ENCODE results near the gene FGD5. TPM values are rescaled to one million over a fixed set of nuclear protein-coding genes. Genes with fewer than 3 reads are reported as not detected.

Gene FGD5
- total RNA-seq, 1 donor from 2014 or later = 103 TPM

DNA sequence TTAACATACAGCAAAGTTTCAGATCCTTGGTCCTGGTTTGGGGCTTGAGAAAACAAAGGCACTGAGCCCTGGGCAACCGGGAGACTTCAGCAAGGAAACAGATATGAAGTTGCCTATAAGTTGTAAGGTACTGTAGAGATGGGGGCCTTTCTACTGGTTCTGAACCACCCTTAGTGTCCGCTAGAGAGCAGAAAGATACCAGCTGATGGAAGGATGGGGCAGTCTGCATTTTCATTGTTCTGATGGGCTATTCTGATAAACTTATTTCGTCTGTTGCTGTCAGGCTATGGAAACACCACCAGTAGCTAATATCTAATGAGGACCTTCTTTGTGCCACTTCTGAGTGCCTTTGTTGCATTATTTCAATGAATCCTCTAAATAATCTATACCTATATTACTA, 38.7 kb downstream of the FGD5 start:
- DNase-seq = no peak

DNA sequence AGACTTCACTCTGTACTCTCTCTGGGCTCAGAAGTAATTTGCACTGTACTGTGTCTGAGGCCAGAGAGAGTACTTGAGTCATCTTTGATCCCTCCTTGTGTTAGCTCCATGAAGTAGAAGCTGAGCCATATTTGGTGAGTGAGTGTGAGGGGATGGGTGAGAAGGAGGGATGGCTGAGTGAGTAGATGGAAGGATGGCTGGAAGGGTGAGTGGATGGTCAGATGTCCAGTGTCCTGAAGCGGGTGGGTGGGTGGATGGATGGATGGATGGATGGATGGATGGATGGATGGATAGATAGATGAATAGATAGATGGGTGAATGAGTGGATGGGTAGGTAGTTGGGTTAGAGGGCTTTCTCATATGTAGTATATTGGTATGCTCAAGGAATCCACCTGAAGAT, 39.3 kb downstream of the FGD5 start:
- no peak for DNase-seq

DNA sequence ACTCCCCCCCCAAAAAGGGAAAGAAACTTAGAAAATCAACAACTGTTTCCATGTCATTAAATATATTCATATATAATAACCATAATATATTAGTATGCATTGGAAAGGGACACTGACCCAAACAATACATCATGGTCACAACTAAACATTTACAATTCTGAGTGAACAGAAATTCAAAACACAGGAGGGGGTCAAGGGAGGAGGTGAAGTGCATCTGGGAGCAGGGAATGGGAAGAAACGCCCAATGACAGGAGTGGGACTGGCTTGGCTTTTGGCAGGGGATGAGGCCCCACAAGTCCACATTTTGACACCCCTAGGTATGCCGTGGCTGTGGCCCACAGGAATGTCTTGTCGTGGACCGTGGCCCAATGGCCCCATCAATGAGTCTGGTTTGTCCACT, 41.1 kb downstream of the FGD5 start:
- DNase-seq = no peak

DNA sequence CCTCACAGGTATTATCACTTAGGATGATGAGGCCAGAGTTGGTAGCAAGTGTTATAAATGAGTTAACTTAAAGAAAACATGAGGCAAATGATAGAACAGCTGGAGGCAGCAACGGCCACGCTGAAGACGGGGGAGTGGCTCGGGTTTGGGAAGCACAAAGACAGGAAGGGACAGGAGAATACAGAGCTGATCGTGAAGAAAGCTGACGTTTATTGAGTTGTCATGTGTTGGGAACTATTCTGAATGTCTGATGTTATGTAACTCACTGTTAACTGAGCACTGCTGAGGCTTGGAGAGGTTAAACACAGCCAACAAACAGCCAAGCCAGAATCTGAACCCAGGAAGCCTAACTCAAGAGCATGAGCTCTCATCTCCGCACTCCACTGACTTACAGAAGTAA, 42.3 kb downstream of the FGD5 start:
- peak; percentile 75 for DNase-seq

DNA sequence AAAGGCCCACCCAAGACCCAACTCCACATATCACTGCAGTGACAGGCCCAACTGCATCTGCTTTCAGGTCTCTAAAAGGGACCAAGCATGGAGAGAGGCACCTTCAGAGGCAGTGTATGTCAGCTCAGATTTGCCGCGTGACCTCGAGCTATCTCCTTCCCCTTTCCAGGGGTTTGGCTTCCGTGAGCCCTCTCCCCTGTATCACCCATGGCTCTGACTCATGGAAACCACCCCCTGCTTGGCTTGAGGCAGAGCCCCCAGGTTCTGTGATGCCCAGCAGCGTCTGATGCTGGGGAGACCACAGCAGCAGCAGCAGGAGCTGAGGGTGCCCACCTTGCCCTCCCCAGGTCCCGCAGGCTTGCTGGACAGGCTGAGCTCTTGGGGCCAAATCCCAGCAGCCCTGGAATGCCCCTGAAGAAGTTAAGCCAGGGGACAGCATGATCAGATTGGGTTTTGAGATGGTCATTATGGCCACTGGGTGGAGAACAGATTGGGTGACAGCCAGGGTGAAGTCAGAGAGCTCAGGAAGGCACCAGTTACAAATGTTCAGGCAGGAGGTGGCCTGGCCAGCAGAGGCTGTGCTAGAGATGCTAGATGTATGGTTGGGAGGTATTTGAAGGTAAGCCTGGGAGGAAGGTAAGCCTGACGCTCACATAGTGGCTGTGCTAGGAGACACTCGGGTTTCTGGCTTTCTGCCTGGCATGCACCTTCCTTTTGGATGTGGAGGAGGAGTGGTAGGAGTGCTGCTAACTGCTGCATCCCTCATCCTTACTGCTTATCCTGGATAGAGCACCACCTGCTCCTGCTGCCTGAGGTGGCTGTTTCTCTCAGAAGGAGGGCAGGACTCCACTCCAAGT, 42.9 kb downstream of the FGD5 start:
- DNase-seq = no peak

DNA sequence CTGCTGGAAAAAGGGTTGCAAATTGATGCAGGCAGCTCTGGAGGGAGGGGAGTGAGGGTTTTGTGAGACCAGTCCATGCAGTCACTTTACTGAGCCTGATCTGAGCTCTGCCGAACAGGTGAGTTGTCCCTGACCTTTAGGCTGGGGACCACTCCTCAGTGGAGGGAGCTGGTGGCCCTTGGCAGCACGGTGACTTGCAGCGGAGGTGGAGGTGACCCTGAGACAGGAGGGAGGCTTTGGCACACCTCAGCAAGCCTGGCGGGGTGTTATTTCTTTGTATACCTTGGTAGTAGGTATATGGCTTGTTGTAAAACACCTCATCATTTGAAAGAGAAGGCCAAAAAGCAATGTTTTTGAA, 43.5 kb downstream of the FGD5 start:
- no peak for DNase-seq

DNA sequence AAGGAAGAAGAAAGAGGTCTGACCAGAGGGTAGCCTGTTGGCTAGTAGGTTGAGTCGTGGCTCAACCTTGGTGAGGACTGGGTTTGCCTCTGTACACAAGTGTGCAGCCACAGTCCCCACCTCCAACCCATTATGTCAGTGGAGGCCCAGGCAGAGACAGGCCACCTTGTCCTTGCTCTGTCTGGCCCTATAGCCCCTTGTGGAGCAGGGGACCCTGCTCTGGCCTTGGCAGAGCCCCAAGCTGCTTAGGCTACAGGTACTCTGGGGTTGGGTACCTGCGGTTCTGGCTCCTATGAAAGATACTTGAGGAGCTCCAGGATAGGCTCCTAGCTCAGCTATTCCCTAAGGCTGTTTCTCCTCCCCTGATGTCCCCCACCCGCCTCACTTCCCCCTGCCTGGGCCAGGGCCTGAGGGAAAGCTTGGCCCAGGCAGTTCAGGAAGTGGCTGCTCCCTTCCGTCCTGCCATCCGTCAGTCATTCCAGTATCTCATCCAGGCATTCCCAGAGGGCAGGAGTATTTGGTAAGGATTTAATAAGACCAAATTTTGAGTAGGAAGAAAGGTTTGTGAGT, 44.0 kb downstream of the FGD5 start:
- peak; percentile 48 for DNase-seq

DNA sequence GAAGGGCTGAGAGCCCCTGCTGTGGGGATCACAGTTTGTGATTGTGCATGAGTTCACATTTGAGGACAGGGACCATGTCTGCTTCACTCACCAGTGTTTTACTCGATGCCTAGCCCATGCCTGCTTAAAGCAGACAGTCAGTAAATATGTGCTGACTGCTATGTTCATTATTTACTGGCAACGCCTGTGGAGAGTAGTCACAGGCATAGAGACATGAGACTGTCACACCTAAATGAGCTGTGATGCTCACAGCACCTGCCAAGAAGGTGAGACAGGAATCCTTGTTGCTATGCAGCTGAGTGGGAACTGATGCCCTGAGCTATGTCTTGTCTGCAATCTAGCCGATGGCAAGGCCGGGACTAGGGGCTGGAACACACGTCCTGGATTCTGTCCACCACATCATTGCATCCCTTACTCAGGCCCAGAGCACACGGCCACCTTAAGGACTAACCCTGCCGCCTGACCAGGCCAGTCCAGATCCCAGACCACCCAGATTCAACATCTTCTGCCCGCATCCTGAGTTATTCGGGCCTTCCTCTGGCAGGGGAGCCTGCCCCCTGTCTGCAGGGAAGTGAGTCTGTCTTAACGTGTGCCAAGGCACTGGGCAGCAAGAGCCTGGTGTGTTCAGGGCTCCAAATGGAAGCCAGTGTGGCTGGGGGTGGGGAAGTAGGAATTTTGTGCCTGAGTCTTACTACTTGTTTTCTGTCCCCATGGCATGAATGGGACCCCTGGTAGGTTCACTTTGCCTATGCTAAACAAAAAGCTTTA, 44.8 kb downstream of the FGD5 start:
- DNase-seq = peak; percentile 57

DNA sequence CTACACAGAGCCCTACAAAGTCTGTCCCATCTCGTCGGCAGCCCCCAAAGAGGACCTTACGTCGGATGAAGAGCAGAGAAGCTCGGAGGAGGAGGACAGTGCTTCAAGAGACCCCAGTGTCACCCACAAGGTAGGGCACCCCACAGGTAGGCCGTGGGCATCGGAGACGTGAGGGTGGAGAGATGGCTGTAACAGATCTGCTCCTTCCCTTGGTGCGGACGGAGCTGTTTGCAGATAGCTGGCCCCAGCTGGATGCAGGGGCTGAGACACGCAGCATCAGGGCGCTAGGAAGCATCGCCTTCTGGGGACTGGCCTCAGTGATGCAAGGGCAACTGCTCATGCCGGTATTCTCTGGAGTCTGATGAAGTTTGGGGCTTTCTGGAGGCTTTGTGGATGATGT, 45.4 kb downstream of the FGD5 start:
- DNase-seq = no peak

DNA sequence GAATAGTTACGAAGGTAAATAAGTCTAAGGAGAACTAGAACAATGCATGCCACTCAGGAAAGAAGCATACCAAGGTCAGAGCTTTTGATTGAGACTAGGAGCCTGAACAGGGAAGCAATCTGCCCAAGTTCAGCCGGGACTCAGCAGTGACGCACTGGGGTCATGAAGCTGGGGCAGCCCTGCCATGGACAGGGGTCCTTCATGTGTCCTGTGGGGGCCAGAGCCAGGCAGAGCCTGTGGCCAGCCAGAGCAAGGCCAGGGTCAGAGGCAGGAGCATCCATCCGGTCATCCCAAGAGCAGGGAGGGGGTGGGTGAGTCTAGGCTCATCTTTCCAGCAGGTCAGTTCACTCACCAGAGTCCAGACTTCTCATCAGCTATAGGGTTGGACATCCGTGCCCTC, 47.9 kb downstream of the FGD5 start:
- DNase-seq = no peak

DNA sequence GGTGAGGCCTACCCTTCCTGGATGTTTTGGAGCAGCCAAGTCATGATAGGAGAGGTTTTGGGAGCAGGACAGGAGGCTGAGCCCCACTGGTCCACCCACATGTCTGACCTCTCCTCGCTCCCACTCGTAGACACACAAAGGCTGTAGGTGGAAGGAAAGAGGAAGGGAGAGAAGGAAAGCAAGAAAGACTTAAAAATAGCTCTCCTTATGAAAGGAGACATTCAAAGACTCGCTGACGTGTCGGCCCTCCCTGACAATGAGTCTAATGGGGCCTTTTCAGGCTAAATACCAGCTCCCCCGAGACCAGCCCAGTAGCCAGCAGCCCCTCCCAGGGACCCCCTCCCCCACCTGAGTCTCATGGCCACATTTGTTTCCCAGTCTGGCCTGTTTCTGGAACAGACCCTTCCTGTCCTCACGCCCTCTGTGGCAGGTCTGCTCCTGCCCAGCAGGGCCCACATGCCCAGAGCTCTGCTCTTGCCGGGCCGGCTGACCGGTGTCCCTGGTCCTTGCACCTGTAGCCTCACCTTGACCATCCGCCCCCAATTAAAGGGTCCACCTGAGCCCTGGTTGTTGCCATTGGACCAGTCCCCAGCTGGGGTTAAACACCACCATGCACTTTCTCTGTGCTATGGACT, 49.3 kb downstream of the FGD5 start:
- no peak for DNase-seq

DNA sequence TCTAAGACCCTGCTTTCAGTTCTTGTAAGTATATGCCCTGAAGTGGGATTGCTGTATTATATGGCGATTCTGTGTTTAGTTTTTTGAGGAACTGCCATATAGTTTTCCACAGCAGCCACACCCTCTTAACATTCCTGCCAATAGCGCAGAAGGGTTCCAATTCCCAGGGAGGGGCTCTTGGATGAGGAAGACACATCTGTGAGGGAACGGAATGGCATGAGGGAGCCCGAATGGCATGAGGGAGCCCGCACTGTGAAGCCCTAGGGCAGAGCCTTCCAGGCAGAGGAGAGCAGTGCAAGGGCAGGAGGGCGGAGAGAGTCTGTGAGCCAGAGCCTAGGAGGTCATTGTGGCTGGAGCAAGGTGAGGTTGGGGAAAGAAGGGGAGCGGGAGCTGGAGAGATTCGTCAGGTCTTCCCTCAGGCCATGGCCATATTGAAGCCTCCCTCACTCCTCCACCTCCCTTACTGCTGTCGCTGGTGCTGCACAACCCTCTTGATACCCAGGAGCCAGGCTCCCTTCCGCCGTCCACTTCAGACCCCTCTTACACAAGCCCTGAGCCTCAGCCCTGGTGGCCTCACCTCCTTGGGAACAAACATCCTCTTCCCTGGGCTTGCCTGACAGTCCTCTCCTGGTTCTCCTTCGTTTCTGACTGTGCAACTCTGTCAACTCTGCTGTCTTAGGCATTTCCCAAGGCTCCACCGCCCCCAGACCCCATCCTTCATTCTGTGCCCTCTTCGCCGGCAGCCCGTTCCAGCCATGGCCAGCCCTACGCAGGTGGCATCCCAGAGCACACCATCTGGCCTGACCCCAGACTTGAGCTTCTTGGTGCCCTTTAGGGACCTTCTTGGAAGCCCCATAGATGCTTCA, 51.4 kb downstream of the FGD5 start:
- DNase-seq = no peak

DNA sequence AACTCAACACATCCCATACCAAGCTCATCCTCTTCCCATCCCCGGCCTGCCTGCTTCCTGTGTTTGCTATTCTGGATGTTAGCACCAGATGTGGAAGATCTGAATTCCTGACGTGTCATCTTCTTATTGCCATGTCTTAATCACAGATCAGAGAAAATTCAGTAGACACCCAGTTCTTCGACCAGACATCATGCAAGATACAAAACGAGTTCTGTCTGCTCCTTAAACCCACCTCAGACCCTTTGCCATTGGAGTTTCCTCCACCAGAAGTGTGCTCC, 52.0 kb downstream of the FGD5 start:
- DNase-seq = no peak

DNA sequence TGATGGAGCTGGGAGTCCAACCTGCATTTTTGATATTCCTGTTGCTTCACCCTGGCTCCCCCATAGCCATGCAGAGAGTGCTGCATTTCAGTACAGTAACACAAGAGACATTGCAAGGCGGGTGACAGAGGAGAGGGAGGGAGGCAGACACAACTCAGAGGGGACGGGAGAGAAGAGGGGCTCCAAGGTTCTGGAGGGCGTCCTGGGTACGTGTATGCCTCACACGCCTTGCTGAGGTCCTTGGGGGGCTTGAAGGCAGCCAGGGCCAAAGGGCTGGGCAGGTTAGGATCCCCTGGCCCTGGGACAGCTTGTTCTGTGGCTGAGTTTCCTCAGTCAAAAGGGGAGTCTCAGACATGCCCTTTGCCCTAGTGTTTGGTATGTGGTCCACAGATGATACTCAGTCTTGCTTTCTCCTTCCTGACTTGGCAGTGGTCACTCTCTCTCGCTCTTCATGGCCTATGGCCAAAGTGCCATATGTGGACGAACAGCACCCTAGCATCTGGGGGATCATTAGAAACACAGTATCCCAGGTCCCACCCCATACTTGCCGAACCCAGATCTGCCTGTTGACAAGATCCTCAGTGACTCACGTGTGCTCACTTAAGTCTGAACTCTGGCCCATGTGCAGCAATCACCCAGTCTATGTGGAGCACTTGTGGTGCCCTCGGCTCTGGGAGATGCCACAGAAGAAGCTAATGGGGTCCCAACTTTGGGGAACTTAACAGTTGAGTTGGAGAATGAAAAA, 52.9 kb downstream of the FGD5 start:
- no peak for DNase-seq

DNA sequence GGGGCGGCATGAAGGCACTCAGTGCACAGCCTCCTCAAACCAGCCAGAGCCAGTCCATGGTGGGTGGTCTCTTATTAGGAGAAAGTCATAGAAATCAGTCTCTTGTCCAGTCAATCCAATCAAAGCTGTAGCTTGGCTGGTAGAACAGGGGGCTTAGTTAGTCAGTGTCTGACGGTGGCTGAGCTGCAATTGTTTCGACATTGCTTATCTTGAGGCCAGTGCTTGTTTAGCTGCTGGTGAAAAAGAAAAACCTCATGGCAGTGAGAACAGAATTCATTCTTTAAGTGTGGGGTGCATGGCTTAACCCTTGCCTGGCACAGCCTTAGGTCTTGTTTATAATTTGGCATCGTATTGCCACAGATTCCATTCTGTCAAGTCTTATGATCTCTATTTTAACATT, 53.9 kb downstream of the FGD5 start:
- no peak for DNase-seq

DNA sequence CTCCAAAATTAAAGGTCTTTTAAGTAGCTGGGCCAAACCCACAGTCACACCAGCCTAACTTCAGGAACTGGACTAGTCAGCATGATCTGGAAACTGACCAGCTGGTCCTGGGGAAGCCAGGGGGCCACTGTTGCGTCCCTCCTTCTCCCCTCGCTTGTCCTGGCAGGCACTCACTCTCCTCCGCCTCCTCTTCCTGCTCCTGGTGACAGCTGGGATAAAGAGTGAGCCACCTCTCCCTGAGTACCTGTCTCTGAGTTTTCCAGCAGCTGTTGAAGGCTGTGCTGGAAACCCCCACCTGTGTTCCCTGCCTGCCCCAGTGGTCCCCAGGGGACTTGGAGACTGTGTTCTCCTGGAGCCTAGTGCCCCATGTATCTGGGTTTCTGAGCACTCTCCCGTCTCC, 56.0 kb downstream of the FGD5 start:
- no peak for DNase-seq

DNA sequence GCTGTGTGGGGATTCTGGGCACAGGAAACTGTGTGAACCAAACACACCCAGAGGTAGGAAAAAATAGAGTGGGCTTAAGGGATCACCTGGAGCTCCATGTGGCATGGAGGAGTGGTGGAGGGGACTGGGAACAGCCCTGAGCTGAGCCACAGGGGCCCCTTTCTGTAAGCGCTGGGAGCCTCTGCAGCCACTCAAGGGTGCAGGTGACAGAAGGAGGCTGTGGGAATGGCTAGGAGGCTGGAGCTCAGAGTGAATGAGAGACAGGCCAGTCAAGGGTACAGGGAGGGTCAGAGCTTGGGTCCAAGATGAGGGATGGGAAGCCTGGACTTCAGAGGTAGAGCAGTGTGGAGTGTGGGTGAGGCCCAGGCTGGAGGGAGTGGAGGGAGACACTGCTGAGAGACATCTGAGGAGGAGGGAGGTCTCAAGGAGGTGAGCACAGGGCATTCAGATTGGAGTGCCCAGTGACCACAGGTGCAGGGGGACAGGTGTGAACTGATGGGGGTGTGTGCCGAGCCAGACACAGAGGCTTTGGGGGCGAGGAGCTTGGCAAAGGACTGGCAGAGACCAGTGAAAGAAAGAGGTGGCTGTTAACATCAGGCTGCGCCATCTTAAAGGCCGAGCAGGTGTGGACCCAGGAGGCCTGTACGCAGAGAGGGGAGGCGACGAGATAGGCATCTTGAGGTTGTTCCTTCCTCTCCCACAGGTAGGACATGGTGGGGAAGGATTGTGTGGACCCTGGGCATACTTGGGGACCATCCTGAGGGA, 56.8 kb downstream of the FGD5 start:
- no peak for DNase-seq

DNA sequence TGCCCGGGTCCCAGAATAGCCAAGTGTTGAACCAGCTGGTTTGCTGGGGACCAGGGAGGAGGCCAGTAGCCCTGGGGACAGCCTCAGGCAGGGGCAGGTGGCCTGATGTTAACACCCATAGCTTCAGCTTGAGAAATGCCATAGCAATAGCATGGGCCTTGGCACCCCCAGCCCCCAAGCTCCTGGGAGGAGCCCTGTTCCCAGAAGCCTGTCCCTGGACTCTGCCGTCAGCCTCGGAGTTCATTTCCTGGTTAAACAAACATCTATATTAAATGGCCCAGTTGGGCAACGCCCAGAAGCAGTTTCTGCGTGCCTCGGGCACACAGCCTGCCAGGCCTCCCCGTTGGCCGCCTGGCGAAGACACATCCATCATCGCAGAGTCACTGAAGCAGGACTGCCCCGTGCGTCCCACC, 58.2 kb downstream of the FGD5 start:
- peak; percentile 79 for DNase-seq

DNA sequence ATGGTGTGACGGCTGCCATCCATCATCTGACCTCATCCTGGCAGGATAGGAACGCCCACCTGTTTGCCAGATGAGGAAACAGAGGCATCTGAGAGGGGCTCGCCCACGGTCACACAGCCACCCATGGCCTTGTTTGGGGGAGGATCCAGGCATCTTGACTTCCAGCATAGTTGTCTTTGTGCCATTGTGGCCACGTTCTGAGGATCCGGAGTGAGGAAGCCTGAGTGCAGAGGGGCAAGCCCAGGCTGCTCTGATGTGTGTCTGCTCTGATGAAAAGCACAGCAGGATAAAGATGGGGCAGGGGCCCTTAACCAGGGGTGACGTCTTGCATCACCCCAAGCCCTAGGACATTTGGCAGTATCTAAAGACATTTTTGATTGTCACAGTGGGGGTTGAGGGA, 58.7 kb downstream of the FGD5 start:
- DNase-seq = no peak

DNA sequence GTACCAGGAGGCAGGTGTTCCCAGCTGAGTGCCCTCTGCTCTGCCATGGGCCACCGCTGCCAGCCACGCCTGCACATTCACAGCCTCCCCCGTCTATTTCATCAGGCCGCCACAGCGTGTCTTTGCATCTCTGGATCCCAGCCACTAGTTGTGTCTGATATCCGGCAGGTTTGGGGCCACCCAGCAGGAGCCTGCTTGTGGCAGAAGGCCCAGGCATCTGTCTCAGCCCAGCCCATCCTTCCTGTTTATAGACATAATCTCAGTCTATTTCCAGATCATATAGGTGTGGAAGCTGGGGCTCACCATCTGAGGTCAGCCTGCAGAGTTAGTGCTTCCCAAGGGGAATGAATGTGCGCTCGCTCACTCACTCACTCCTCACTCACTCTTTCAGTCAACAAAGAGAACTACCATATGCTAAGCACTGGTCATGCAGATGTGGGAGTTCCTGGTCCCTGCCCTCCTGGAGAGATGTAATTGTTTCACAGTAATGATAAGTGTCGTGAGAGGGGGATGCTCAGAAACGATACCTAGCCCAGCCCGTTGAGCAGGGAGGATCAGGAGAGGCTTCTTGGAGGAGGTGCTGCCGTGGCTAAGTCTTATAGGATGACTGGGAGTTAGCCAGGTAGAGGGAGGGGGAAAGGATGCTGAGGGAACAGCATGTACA, 60.6 kb downstream of the FGD5 start:
- no peak for DNase-seq
